ENCODE measurements around the gene TLR3.
"Not testable (repeated sequence)": the region's sequence is repeated elsewhere in the genome, so short reads cannot be mapped to it uniquely, and the experiment has no call there.

Gene TLR3

GRCh38 chr4:186068581-186069348 lies at the start of gene TLR3:
Gene TLR3 (plus strand): TSS chr4:186069156. CDS start chr4:186076620, 7,464 bp downstream.
- no peak for DNase-seq

DNA sequence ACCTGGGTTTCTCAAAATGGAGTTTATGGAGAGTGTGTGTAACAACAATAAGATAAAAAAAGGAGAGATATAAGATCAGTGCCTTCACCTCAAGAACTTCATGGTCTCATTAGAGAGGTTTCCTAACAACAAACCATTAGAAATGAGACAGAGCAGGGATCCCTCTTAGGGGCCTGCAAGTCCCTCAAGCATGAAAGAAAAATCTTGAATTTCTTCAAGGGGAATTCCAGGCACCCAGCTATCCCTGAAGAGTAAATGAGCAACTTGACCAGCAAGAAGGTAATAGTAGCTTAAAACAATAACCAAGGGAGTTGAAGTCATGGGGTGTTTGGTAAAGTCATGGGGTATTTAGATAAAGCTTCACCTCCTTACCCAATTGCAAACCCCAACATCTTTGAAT lies 49.7 kb upstream of the TLR3 start:
- no peak for DNase-seq

DNA sequence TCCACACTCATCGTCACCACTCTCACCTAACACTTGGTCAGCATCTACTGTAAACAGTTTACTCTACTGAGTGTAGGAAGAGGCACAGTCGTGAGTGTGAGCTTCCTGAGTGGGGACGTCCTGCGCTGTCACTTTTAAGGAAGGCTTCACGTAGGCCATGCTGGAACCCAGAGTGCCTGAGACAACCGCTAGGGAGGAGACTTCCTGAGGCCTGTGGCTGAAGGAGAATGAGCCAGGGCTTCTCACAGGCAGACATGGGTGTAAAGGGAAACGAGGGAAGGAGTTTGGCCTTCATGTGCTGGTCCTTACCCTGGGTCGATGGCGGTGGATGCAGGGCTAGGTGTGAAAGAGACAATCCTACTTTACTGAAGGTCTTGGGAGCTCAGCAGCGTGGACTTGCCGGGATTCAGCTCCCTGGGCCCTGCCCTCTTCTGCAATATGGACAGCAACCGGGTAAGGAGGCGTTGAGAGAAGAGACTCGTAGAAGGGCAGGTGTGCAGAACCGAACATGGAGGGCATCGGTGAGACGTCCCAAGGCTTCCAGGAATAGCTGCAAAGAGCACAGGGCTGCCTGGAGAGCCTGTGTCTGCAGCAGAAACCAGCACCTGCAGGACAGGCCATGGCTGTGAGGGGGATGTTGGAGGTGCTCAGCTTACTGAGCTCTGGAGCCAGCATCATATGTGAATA lies 48.7 kb upstream of the TLR3 start:
- no peak for DNase-seq

GRCh38 chr4:186020793-186021407 lies 48.1 kb upstream of the TLR3 start:
- no peak for DNase-seq

- no peak for DNase-seq
Observed at GRCh38 chr4:186021461-186022167, 47.3 kb upstream of the TLR3 start.

DNA sequence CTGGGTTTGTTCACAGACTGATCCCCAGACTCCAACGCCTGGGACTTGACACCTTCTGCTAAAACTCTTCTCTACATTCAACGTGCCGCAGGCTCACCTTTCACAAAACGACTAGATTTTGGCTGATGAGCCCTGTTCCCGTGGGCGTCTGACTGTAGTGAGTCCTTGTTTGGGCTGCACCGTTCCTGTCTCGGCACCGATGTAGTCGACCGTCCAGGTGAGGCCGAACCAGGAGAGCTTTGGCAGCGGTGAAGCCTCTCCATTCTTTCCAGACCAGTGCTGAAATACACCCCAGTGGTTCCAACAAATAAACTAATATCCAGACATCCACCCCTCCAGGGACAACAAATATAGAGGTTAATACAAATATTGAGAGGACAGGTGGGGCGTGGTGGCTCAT lies 45.0 kb upstream of the TLR3 start:
- DNase-seq = no peak

DNA sequence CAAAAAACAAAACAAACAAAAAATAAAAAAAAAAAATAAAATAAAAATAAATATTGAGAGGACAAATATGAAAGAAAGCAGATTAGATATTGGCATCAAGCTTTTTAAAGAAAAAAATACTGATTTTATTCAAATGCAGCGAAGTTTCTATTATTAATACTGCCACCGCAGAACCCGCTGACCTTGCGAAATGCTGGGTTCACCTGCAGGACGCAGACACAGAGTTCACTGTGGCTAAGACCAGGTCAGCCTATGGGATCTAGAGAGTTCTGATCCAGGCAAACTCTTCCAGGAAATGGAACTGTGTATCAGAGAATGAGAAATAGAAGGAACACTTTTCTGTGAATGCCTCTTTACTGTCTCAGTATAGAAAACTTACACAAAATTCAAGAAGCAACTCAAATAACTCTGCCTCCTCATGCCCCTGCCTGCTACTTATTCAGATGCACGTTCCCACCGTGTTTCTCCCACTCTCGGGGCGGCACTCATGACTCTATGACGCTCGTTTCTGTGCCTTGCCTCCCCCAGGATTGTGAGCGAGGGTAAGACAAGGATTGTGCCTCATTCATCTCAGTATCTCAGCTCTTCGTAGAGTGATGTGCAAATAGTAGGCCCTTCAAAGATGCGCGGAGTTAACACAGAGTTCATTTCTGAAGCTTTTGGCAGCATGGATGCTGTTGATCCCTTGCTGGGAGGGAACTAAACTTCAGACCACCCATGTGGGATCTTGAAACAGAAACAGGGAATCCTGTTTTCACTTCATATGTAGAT lies 44.1 kb upstream of the TLR3 start:
- no peak for DNase-seq

DNA sequence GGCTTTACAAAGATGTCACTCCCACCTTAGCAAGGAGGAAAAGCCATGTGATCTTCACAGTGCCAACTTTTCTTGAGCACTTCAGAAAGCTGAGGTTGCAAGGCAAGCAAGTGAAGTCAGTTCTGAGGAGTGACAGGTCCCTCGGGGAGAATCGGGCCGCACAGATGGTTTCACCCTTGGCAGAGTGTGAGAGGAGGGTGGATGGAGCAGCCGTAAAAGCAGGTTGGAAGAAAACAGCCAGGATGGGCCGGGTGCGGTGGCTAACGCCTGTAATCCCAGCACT lies 43.6 kb upstream of the TLR3 start:
- DNase-seq = no peak

GRCh38 chr4:186027405-186027804 lies 41.6 kb upstream of the TLR3 start:
- DNase-seq = no peak

- peak; percentile 5 for DNase-seq
Observed at GRCh38 chr4:186029571-186030398, 39.2 kb upstream of the TLR3 start.

GRCh38 chr4:186030399-186030775 lies 38.6 kb upstream of the TLR3 start:
- no peak for DNase-seq

DNA sequence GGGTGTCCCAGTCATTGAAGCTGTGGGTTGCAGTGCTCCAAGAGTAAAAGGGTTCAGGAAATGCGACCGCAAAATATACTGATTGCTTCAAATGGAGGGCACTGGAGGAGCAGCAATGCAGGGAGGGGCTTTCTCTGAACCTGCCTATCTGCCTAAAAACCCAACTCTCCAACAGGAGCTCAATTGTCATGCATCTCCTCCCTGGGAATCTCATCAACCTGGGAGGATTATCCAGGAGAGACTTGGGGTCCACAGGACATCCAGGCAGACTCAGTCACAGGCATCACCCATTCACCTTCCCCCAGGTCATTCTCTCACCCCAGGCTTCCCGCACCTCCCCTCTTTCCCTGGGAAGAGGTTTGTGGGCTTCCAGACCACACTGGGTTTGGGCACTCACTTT lies 38.2 kb upstream of the TLR3 start:
- DNase-seq = no peak

- no peak for DNase-seq
Observed at GRCh38 chr4:186032259-186032658, 36.7 kb upstream of the TLR3 start.

- no peak for DNase-seq
Observed at GRCh38 chr4:186033027-186033426, 35.9 kb upstream of the TLR3 start.

DNA sequence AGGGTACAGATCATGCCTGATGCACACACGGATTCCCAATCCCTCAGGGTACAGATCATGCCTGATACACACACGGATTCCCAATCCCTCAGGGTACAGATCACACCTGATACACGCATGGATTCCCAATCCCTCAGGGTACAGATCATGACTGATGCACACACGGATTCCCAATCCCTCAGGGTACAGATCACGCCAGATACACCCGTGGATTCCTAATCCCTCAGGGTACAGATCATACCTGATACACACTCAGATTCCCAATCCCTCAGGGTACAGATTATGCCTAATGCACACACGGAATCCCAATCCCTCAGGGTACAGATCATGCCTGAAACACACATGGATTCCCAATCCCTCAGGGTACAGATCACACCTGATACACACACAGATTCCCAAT lies 34.3 kb upstream of the TLR3 start:
- DNase-seq = not testable (repeated sequence)

DNA sequence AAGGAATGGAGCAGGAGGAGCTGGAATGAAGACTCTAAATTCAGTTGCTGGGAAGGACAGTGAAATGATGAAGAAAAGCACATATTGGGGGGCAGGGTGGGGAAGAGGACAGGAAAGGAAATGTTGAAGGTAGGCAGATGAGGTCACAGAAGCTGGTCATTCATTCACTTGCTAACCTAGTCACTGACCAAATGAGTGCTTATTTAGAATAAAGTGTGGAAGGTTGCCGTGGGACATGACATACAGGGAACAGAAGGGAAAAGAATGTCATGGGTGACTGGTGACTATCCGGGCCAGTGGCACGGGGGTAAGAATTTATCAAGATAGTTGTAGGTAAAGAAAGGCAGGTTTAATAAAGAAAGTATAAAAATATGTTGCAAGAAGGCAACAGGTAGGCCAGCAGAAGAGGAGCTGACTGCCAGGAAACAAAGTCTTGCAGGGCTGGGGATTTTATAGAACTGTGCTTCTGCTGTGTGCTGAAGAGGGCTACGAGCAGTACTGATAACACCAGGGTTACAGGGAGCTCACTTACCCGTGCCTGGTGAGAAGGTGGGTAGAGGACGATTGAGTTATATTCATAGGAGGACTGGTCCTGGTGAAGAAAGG lies 31.9 kb upstream of the TLR3 start:
- DNase-seq = no peak

DNA sequence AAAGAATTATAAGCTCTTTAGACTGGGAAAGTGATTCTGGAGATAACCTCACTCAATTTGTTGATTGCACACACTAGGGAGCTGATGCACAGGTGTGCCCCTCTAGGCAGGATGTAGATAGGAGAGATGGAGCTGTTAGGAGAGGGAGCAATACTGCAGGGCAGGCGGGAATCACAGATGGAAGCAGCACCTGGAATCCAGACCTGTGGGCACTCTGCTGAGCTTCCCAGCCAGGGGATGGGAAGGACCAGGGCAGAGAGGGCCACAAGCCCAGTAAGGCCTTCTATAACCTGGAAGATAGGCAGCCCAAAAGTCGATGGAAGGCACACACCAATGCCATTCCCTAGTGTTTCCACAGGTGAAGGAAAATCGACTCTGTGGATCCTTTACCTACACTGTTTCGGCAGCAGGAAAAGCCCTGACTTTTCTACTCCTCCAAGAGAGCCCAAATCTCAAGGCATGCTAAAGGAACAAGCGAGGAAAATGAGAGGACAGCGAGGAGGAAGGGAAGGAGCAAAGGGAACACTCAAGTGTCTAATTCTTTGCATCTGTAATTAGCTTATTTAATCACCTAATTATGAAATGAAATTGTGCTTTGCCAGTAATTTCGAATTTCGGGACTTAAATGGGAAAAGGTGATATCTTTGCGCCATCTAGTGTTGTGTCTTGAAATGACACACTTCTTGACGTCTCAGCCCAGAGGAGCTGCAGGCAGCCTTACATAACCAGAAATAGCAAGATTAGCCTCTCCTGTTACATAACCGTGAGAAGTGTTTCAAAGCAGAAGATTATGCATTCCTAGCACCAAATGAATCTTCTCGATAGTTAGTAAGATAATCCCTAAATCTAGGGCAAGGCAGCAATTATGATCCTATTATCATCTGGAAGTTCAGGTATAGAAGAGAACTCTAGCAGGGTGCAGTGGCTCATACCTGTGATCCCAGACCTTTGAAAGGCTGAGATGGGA lies 31.0 kb upstream of the TLR3 start:
- peak; percentile 44 for DNase-seq

- no peak for DNase-seq
Observed at GRCh38 chr4:186039697-186040096, 29.3 kb upstream of the TLR3 start.

- DNase-seq = no peak
Observed at GRCh38 chr4:186040316-186040715, 28.6 kb upstream of the TLR3 start.

GRCh38 chr4:186047501-186047900 lies 21.5 kb upstream of the TLR3 start:
- not testable (repeated sequence) for DNase-seq

All from COR-L47 (cell line).